Measurements from ENCODE around the gene GNS.
A peak's percentile ranks its signal among the peaks of the same experiment; 100 is the strongest.
"Not testable (repeated sequence)": the region's sequence is repeated elsewhere in the genome, so short reads cannot be mapped to it uniquely, and the experiment has no call there.

Gene GNS

GRCh38 chr12:64707926-64708325 is 51.3 kb downstream of the GNS start:
- Mint-ChIP-seq H3K27ac (no peak overlapping the region), H3K27me3 (no peaks in the 10 kb centered on the region), H3K4me3 (no peak overlapping the region), H3K4me1 (no peaks in the 10 kb centered on the region), H3K9me3 (no peaks in the 10 kb centered on the region), H3K36me3 (ENCODE audit: low read depth) (peaks cover 3% of the 10 kb centered on the region)
- no peak for ATAC-seq
- DNase-seq: no peak

GRCh38 chr12:64707362-64707761 is 51.8 kb downstream of the GNS start:
- no peak overlapping the region for H3K4me3 Mint-ChIP-seq
- no peaks in the 10 kb centered on the region for H3K27me3 Mint-ChIP-seq
- H3K9me3 Mint-ChIP-seq: no peaks in the 10 kb centered on the region
- H3K36me3 Mint-ChIP-seq (ENCODE audit: low read depth): peaks cover 3% of the 10 kb centered on the region
- no peak for DNase-seq
- H3K27ac Mint-ChIP-seq: no peak overlapping the region
- H3K4me1 Mint-ChIP-seq: no peaks in the 10 kb centered on the region
- no peak for ATAC-seq

GRCh38 chr12:64706857-64707256 is 52.3 kb downstream of the GNS start:
- Mint-ChIP-seq H3K9me3 (no peaks in the 10 kb centered on the region), H3K27ac (no peak overlapping the region), H3K4me1 (peaks cover 4% of the 10 kb centered on the region), H3K27me3 (no peaks in the 10 kb centered on the region), H3K36me3 (ENCODE audit: low read depth) (peaks cover 3% of the 10 kb centered on the region), H3K4me3 (no peak overlapping the region)
- no peak for ATAC-seq
- no peak for DNase-seq

GRCh38 chr12:64706306-64706705 is 52.9 kb downstream of the GNS start:
- H3K9me3 Mint-ChIP-seq: no peaks in the 10 kb centered on the region
- peaks cover 3% of the 10 kb centered on the region for H3K36me3 Mint-ChIP-seq (ENCODE audit: low read depth)
- H3K4me1 Mint-ChIP-seq: peaks cover 8% of the 10 kb centered on the region
- no peak for ATAC-seq
- no peak overlapping the region for H3K4me3 Mint-ChIP-seq
- no peak overlapping the region for H3K27ac Mint-ChIP-seq
- DNase-seq: no peak
- no peaks in the 10 kb centered on the region for H3K27me3 Mint-ChIP-seq

- no peak for DNase-seq
- no peaks in the 10 kb centered on the region for H3K9me3 Mint-ChIP-seq
- H3K4me3 Mint-ChIP-seq: peak overlapping the region; percentile 35
- peaks cover 13% of the 10 kb centered on the region for H3K36me3 Mint-ChIP-seq (ENCODE audit: low read depth)
- no peaks in the 10 kb centered on the region for H3K27me3 Mint-ChIP-seq
- H3K27ac Mint-ChIP-seq: peak overlapping the region; percentile 86
- no peak for ATAC-seq
- peaks cover 40% of the 10 kb centered on the region for H3K4me1 Mint-ChIP-seq
Measured at GRCh38 chr12:64701283-64701682, 57.9 kb downstream of the GNS start.

- Mint-ChIP-seq H3K27ac (peak overlapping the region; percentile 86), H3K36me3 (ENCODE audit: low read depth) (peaks cover 13% of the 10 kb centered on the region), H3K27me3 (no peaks in the 10 kb centered on the region), H3K4me3 (peak overlapping the region; percentile 35), H3K4me1 (peaks cover 47% of the 10 kb centered on the region), H3K9me3 (no peaks in the 10 kb centered on the region)
- peak; percentile 72 for ATAC-seq
- DNase-seq: no peak
Measured at GRCh38 chr12:64700532-64700931, 58.7 kb downstream of the GNS start.

- DNase-seq: no peak
- no peak for ATAC-seq
- Mint-ChIP-seq H3K4me1 (peaks cover 54% of the 10 kb centered on the region), H3K36me3 (ENCODE audit: low read depth) (peaks cover 14% of the 10 kb centered on the region), H3K27ac (peak overlapping the region; percentile 86), H3K4me3 (no peak overlapping the region), H3K27me3 (no peaks in the 10 kb centered on the region), H3K9me3 (no peaks in the 10 kb centered on the region)
Measured at GRCh38 chr12:64699504-64700115, 59.6 kb downstream of the GNS start.

- no peak overlapping the region for H3K4me3 Mint-ChIP-seq
- H3K36me3 Mint-ChIP-seq (ENCODE audit: low read depth): peaks cover 29% of the 10 kb centered on the region
Measured at GRCh38 chr12:64696080-64696741, 63.0 kb downstream of the GNS start.

GRCh38 chr12:64695550-64695949 is 63.7 kb downstream of the GNS start:
- no peak overlapping the region for H3K27ac Mint-ChIP-seq

More at GRCh38 chr12:64696080-64696741, 63.0 kb downstream of the GNS start:
- no peaks in the 10 kb centered on the region for H3K9me3 Mint-ChIP-seq
- ATAC-seq (peak; percentile 37), DNase-seq (no peak)
- H3K27ac Mint-ChIP-seq: peak overlapping the region; percentile 37
- peaks cover 72% of the 10 kb centered on the region for H3K4me1 Mint-ChIP-seq
- H3K27me3 Mint-ChIP-seq: no peaks in the 10 kb centered on the region

GRCh38 chr12:64694130-64695040 is 64.8 kb downstream of the GNS start:
- Mint-ChIP-seq H3K4me1 (peaks cover 60% of the 10 kb centered on the region), H3K9me3 (no peaks in the 10 kb centered on the region), H3K27me3 (no peaks in the 10 kb centered on the region), H3K27ac (peak overlapping the region; percentile 2), H3K36me3 (ENCODE audit: low read depth) (peaks cover 27% of the 10 kb centered on the region), H3K4me3 (no peak overlapping the region)
- DNase-seq (no peak), ATAC-seq (no peak)

More at GRCh38 chr12:64695550-64695949, 63.7 kb downstream of the GNS start:
- H3K9me3 Mint-ChIP-seq: no peaks in the 10 kb centered on the region
- H3K27me3 Mint-ChIP-seq: no peaks in the 10 kb centered on the region
- H3K4me3 Mint-ChIP-seq: no peak overlapping the region
- H3K4me1 Mint-ChIP-seq: peaks cover 66% of the 10 kb centered on the region
- ATAC-seq: no peak
- no peak for DNase-seq
- peaks cover 30% of the 10 kb centered on the region for H3K36me3 Mint-ChIP-seq (ENCODE audit: low read depth)

- Mint-ChIP-seq H3K36me3 (ENCODE audit: low read depth) (peaks cover 36% of the 10 kb centered on the region), H3K9me3 (no peaks in the 10 kb centered on the region), H3K4me3 (no peak overlapping the region), H3K27ac (peak overlapping the region; percentile 16), H3K27me3 (no peaks in the 10 kb centered on the region), H3K4me1 (peaks cover 73% of the 10 kb centered on the region)
- ATAC-seq: no peak
- no peak for DNase-seq
Measured at GRCh38 chr12:64691795-64692583, 67.2 kb downstream of the GNS start.

GRCh38 chr12:64691227-64691794 is 67.9 kb downstream of the GNS start:
- no peaks in the 10 kb centered on the region for H3K9me3 Mint-ChIP-seq
- no peak for ATAC-seq
- no peak for DNase-seq
- peaks cover 38% of the 10 kb centered on the region for H3K36me3 Mint-ChIP-seq (ENCODE audit: low read depth)
- H3K27ac Mint-ChIP-seq: peak overlapping the region; percentile 16
- peaks cover 68% of the 10 kb centered on the region for H3K4me1 Mint-ChIP-seq
- H3K4me3 Mint-ChIP-seq: no peak overlapping the region
- no peaks in the 10 kb centered on the region for H3K27me3 Mint-ChIP-seq

GRCh38 chr12:64690236-64690635 is 69.0 kb downstream of the GNS start:
- not testable (repeated sequence) for H3K27ac Mint-ChIP-seq, DNase-seq, H3K4me3 Mint-ChIP-seq, H3K9me3 Mint-ChIP-seq, ATAC-seq, H3K27me3 Mint-ChIP-seq
- H3K4me1 Mint-ChIP-seq: peaks cover 66% of the 10 kb centered on the region
- H3K36me3 Mint-ChIP-seq (ENCODE audit: low read depth): peaks cover 47% of the 10 kb centered on the region

- Mint-ChIP-seq H3K27me3 (no peaks in the 10 kb centered on the region), H3K9me3 (peaks cover 2% of the 10 kb centered on the region), H3K36me3 (ENCODE audit: low read depth) (peaks cover 51% of the 10 kb centered on the region), H3K4me1 (peaks cover 70% of the 10 kb centered on the region), H3K27ac (peak overlapping the region; percentile 75), H3K4me3 (no peak overlapping the region)
- DNase-seq: no peak
- ATAC-seq: no peak
Measured at GRCh38 chr12:64688715-64689114, 70.5 kb downstream of the GNS start.

All from activated naive CD8-positive, alpha-beta T cell treated with anti-CD3 and anti-CD28 coated beads, Interleukin-2, amount 50 U/mL, for 24 hours (primary cell).